Ovary (tissue), 3 donors: Measurements from ENCODE around the gene GRB7.

Source experiments
- EP300 ChIP-seq: sonication (generic); formaldehyde crosslinking; IDR thresholded peaks from one replicate; pipeline ENCODE4 v1.6.1; 2017; ENCODE audit warnings: antibody characterized with exemption
- POLR2A ChIP-seq: fragments of 450-650 bp; IDR thresholded peaks from one replicate; pipeline ENCODE4 v1.6.1; 2017; ENCODE audit warnings: antibody characterized with exemption, mild to moderate bottlenecking, moderate library complexity
- TF ChIP-seq, protein P1 (sequence below), 3 donors: fragments of 450-650 bp in 2 of 3; fragments of 200-600 bp in 1 of 3; IDR thresholded peaks; one replicate each; pipeline versions ENCODE4 v1.5.1 to v1.8.0; 2016 to 2022; ENCODE audit warnings: antibody characterized with exemption in 3 of 3, mild to moderate bottlenecking in 1 of 3
- donor health status: DM: no; HTN: no; CAD: no.

- TF ChIP-seq, protein P1, sequence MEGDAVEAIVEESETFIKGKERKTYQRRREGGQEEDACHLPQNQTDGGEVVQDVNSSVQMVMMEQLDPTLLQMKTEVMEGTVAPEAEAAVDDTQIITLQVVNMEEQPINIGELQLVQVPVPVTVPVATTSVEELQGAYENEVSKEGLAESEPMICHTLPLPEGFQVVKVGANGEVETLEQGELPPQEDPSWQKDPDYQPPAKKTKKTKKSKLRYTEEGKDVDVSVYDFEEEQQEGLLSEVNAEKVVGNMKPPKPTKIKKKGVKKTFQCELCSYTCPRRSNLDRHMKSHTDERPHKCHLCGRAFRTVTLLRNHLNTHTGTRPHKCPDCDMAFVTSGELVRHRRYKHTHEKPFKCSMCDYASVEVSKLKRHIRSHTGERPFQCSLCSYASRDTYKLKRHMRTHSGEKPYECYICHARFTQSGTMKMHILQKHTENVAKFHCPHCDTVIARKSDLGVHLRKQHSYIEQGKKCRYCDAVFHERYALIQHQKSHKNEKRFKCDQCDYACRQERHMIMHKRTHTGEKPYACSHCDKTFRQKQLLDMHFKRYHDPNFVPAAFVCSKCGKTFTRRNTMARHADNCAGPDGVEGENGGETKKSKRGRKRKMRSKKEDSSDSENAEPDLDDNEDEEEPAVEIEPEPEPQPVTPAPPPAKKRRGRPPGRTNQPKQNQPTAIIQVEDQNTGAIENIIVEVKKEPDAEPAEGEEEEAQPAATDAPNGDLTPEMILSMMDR (IDR thresholded peaks at IDR 0.05): no peak
- TF ChIP-seq EP300 (no peak), POLR2A (no peak)
These were observed 797 bp downstream of the GRB7 start for GRCh38 chr17:39738568-39738901.
